Activated CD8-positive, alpha-beta memory T cell treated with anti-CD3 and anti-CD28 coated beads, Interleukin-2, amount 10 ng/mL, durations not matched to agents 7 days and 5 days (primary cell): ENCODE results near the gene SNAP47. TPM values are rescaled to one million over a fixed set of nuclear protein-coding genes. Genes with fewer than 3 reads are reported as not detected.

Experiments used
- ATAC-seq: fragments of 150-1000 bp; cut with Tn5 transposase; one replicate; pipeline ENCODE4 v1.10.0; 2021; ENCODE audit warnings: moderate library complexity
- CTCF ChIA-PET: fragments of 350-600 bp; sonication (Branson Sonifier 250); formaldehyde crosslinking; loops from one replicate; lab custom pipeline; 2021; ENCODE audit warnings: antibody characterized with exemption; lab: Charles Lee
- DNase-seq: peaks from one replicate; pipeline ENCODE4 v3.0.0-alpha.2; 2020
- H3K27ac Mint-ChIP-seq: one replicate; pipeline ENCODE4 v1.8.0; 2021; ENCODE audit warnings: mild to moderate bottlenecking, mixed read lengths
- H3K27me3 Mint-ChIP-seq: one replicate; pipeline ENCODE4 v1.8.0; 2021; ENCODE audit warnings: mixed read lengths
- H3K36me3 Mint-ChIP-seq: one replicate; pipeline ENCODE4 v1.8.0; 2021; ENCODE audit warnings: mild to moderate bottlenecking, mixed read lengths
- H3K4me1 Mint-ChIP-seq: one replicate; pipeline ENCODE4 v1.8.0; 2021; ENCODE audit warnings: mixed read lengths
- H3K4me3 Mint-ChIP-seq: one replicate; pipeline ENCODE4 v1.8.0; 2021; ENCODE audit warnings: mild to moderate bottlenecking, moderate library complexity, mixed read lengths
- H3K9me3 Mint-ChIP-seq: one replicate; pipeline ENCODE4 v1.8.0; 2022; ENCODE audit warnings: low read depth, mixed read lengths
- total RNA-seq, 2 experiments: library from RNA; stranded (reverse); gene quantifications; one replicate each; pipeline ENCODE4 v1.2.3, GENCODE V29; 2021

Gene SNAP47
- total RNA-seq, 2 experiments from 2014 or later: 33.9 to 35.3 TPM

- ATAC-seq (no peak), DNase-seq (no peak)
- Mint-ChIP-seq H3K4me3 (no peak overlapping the region), H3K36me3 (no peaks in the 10 kb centered on the region), H3K9me3 (no peaks in the 10 kb centered on the region), H3K27me3 (peaks cover 22% of the 10 kb centered on the region), H3K27ac (no peak overlapping the region), H3K4me1 (no peaks in the 10 kb centered on the region)
- CTCF ChIA-PET: interaction anchor here (1.2 to 1.5 kb wide), 2 partner anchors 9 to 11 kb away, joined by 3 read pairs; no protein-coding TSS in a partner anchor
Observed at GRCh38 chr1:227798078-227798802, 63.0 kb downstream of the SNAP47 start.

- H3K4me1 Mint-ChIP-seq: no peaks in the 10 kb centered on the region
- peaks cover 31% of the 10 kb centered on the region for H3K27me3 Mint-ChIP-seq
- H3K9me3 Mint-ChIP-seq: peaks cover 2% of the 10 kb centered on the region
- ATAC-seq (no peak), DNase-seq (no peak)
- H3K36me3 Mint-ChIP-seq: no peaks in the 10 kb centered on the region
- CTCF ChIA-PET: interaction anchor here (1.5 kb wide), 1 partner anchor 12 kb away, joined by 3 read pairs; no protein-coding TSS in a partner anchor
- no peak overlapping the region for H3K4me3 Mint-ChIP-seq
- no peak overlapping the region for H3K27ac Mint-ChIP-seq
Observed at GRCh38 chr1:227799756-227800155, 64.5 kb downstream of the SNAP47 start.

GRCh38 chr1:227803933-227804332 is 68.7 kb downstream of the SNAP47 start:
- Mint-ChIP-seq H3K9me3 (peaks cover 9% of the 10 kb centered on the region), H3K4me1 (peaks cover 4% of the 10 kb centered on the region), H3K4me3 (no peak overlapping the region), H3K27me3 (peaks cover 42% of the 10 kb centered on the region), H3K27ac (no peak overlapping the region), H3K36me3 (peaks cover 2% of the 10 kb centered on the region)
- DNase-seq (no peak), ATAC-seq (no peak)
- CTCF ChIA-PET: no interaction called here

- DNase-seq: no peak
- CTCF ChIA-PET: no interaction called here
- Mint-ChIP-seq H3K4me3 (no peak overlapping the region), H3K36me3 (peaks cover 8% of the 10 kb centered on the region), H3K27me3 (peaks cover 40% of the 10 kb centered on the region), H3K4me1 (peaks cover 7% of the 10 kb centered on the region), H3K27ac (no peak overlapping the region), H3K9me3 (peaks cover 15% of the 10 kb centered on the region)
- no peak for ATAC-seq
Observed at GRCh38 chr1:227805606-227806197, 70.5 kb downstream of the SNAP47 start.

- H3K36me3 Mint-ChIP-seq: peaks cover 8% of the 10 kb centered on the region
- DNase-seq (no peak), ATAC-seq (no peak)
- H3K27me3 Mint-ChIP-seq: peaks cover 22% of the 10 kb centered on the region
- H3K4me3 Mint-ChIP-seq: no peak overlapping the region
- H3K27ac Mint-ChIP-seq: no peak overlapping the region
- H3K4me1 Mint-ChIP-seq: peaks cover 7% of the 10 kb centered on the region
- CTCF ChIA-PET: interaction anchor here (1.6 kb wide), 1 partner anchor 42 kb away, joined by 3 read pairs; no protein-coding TSS in a partner anchor
- peaks cover 21% of the 10 kb centered on the region for H3K9me3 Mint-ChIP-seq
Observed at GRCh38 chr1:227808566-227808965, 73.3 kb downstream of the SNAP47 start.

- DNase-seq (no peak), ATAC-seq (no peak)
- CTCF ChIA-PET: no interaction called here
- Mint-ChIP-seq H3K9me3 (peaks cover 21% of the 10 kb centered on the region), H3K4me1 (peaks cover 7% of the 10 kb centered on the region), H3K27me3 (peaks cover 21% of the 10 kb centered on the region), H3K27ac (no peak overlapping the region), H3K4me3 (no peak overlapping the region), H3K36me3 (peaks cover 8% of the 10 kb centered on the region)
Observed at GRCh38 chr1:227809026-227809425, 73.8 kb downstream of the SNAP47 start.

GRCh38 chr1:227813962-227814361 is 78.7 kb downstream of the SNAP47 start:
- Mint-ChIP-seq H3K27me3 (peaks cover 4% of the 10 kb centered on the region), H3K4me3 (no peak overlapping the region), H3K27ac (no peak overlapping the region), H3K36me3 (peaks cover 6% of the 10 kb centered on the region), H3K9me3 (peaks cover 20% of the 10 kb centered on the region), H3K4me1 (peaks cover 14% of the 10 kb centered on the region)
- no peak for ATAC-seq
- no peak for DNase-seq
- CTCF ChIA-PET: no interaction called here

- Mint-ChIP-seq H3K27me3 (peaks cover 7% of the 10 kb centered on the region), H3K36me3 (no peaks in the 10 kb centered on the region), H3K9me3 (peaks cover 17% of the 10 kb centered on the region), H3K27ac (no peak within 1 kb of the TSS), H3K4me3 (no peak within 1 kb of the TSS), H3K4me1 (peaks cover 12% of the 10 kb centered on the region)
- CTCF ChIA-PET: no interaction called here
- no peak for DNase-seq
- ATAC-seq: no peak
Observed at GRCh38 chr1:227815468-227816409, 80.5 kb downstream of the SNAP47 start, which contains the start of gene PRSS38. TSS of gene PRSS38 (plus strand) at chr1:227815675. CDS start at chr1:227815717, 42 bp downstream.

- H3K27ac Mint-ChIP-seq: peak overlapping the region; percentile 15
- H3K36me3 Mint-ChIP-seq: no peaks in the 10 kb centered on the region
- H3K27me3 Mint-ChIP-seq: peaks cover 11% of the 10 kb centered on the region
- no peak overlapping the region for H3K4me3 Mint-ChIP-seq
- peaks cover 21% of the 10 kb centered on the region for H3K9me3 Mint-ChIP-seq
- DNase-seq: peak; percentile 52
- ATAC-seq: peak; percentile 36
- CTCF ChIA-PET: no interaction called here
- H3K4me1 Mint-ChIP-seq: peaks cover 12% of the 10 kb centered on the region
Observed at GRCh38 chr1:227816750-227817446, 81.7 kb downstream of the SNAP47 start.

GRCh38 chr1:227823537-227823936 is 88.3 kb downstream of the SNAP47 start:
- ATAC-seq (no peak), DNase-seq (no peak)
- H3K36me3 Mint-ChIP-seq: no peaks in the 10 kb centered on the region
- H3K27me3 Mint-ChIP-seq: peaks cover 27% of the 10 kb centered on the region
- H3K9me3 Mint-ChIP-seq: peaks cover 15% of the 10 kb centered on the region
- CTCF ChIA-PET: no interaction called here
- H3K4me1 Mint-ChIP-seq: no peaks in the 10 kb centered on the region
- H3K4me3 Mint-ChIP-seq: no peak overlapping the region
- H3K27ac Mint-ChIP-seq: no peak overlapping the region

GRCh38 chr1:227824204-227824603 is 89.0 kb downstream of the SNAP47 start:
- peaks cover 27% of the 10 kb centered on the region for H3K27me3 Mint-ChIP-seq
- H3K36me3 Mint-ChIP-seq: no peaks in the 10 kb centered on the region
- CTCF ChIA-PET: no interaction called here
- H3K4me3 Mint-ChIP-seq: no peak overlapping the region
- no peak overlapping the region for H3K27ac Mint-ChIP-seq
- DNase-seq (no peak), ATAC-seq (no peak)
- H3K4me1 Mint-ChIP-seq: no peaks in the 10 kb centered on the region
- H3K9me3 Mint-ChIP-seq: peaks cover 15% of the 10 kb centered on the region

- no peak overlapping the region for H3K4me3 Mint-ChIP-seq
- no peak for DNase-seq
- peaks cover 16% of the 10 kb centered on the region for H3K27me3 Mint-ChIP-seq
- no peak for ATAC-seq
- H3K27ac Mint-ChIP-seq: no peak overlapping the region
- CTCF ChIA-PET: no interaction called here
- no peaks in the 10 kb centered on the region for H3K36me3 Mint-ChIP-seq
- H3K4me1 Mint-ChIP-seq: no peaks in the 10 kb centered on the region
- H3K9me3 Mint-ChIP-seq: peaks cover 8% of the 10 kb centered on the region
Observed at GRCh38 chr1:227828786-227829185, 93.6 kb downstream of the SNAP47 start.
